ENCODE data around the gene TRAF2. TPM values are rescaled to one million over a fixed set of nuclear protein-coding genes. Genes with fewer than 3 reads are reported as not detected.

Gene TRAF2
- total RNA-seq, 4 donors from 2014 or later, result 9.7 to 18.3 (median 15.4) TPM

GRCh38 chr9:136942881-136943230 lies 56.5 kb downstream of the TRAF2 start:
- Histone ChIP-seq H3K4me3 (replicated peaks in 1 of 3) (peak overlapping the region in 1 of 3 donors; percentile 94), H3K4me1 (peaks cover 27 to 41% of the 10 kb centered on the region in 2 donors), H3K9me3 (no peaks in the 10 kb centered on the region), H3K27me3 (no peaks in the 10 kb centered on the region), H3K27ac (peak overlapping the region in 1 of 3 donors; percentile 80), H3K36me3 (peaks cover 34 to 36% of the 10 kb centered on the region in 2 donors)
- intact Hi-C loops (cut with DNase I), result loop anchor here (5.0 kb wide), 2 partner anchors 56 to 96 kb away; partner anchors contain the start of genes PHPT1 and TRAF2
- 92 to 94% methylated on average over 8 to 14 of the region's 16 CpGs for WGBS, 2 donors
- DNase-seq, result no peak
- TF ChIP-seq POLR2A (IDR thresholded peaks at IDR 0.05) (no peak), CTCF (IDR thresholded peaks at IDR 0.05) (no peak)

- peak; percentile 40 to 42 for DNase-seq
- TF ChIP-seq POLR2A (IDR thresholded peaks at IDR 0.05) (no peak), CTCF (IDR thresholded peaks at IDR 0.05) (no peak)
- H3K36me3 ChIP-seq, result peaks cover 34 to 36% of the 10 kb centered on the region in 2 donors
- H3K27me3 ChIP-seq, result no peaks in the 10 kb centered on the region
- H3K27ac ChIP-seq, result peak overlapping the region in 2 of 3 donors; percentile 74 to 80
- H3K9me3 ChIP-seq, result no peaks in the 10 kb centered on the region
- H3K4me1 ChIP-seq, result peaks cover 30 to 48% of the 10 kb centered on the region in 2 donors
- 43 to 46% methylated on average over 5 to 19 of the region's 61 CpGs for WGBS, 2 donors
- H3K4me3 ChIP-seq (replicated peaks in 1 of 3), result peak overlapping the region; percentile 71 to 94 (median 87)
- intact Hi-C loops (cut with DNase I), result loop anchor here (5.0 kb wide), 2 partner anchors 56 to 96 kb away; partner anchors contain the start of genes PHPT1 and TRAF2
These were observed 57.2 kb downstream of the TRAF2 start for GRCh38 chr9:136943291-136944211.

- WGBS, 2 donors, result 0% methylated on average over 2 to 7 of the region's 45 CpGs
- TF ChIP-seq POLR2A (IDR thresholded peaks at IDR 0.05) (no peak), CTCF (IDR thresholded peaks at IDR 0.05) (no peak)
- Histone ChIP-seq H3K9me3 (no peaks in the 10 kb centered on the region), H3K27ac (peak overlapping the region; percentile 62 to 80 (median 74)), H3K36me3 (peaks cover 34 to 36% of the 10 kb centered on the region in 2 donors), H3K27me3 (no peaks in the 10 kb centered on the region), H3K4me3 (replicated peaks in 1 of 3) (peak overlapping the region; percentile 71 to 94 (median 87)), H3K4me1 (peaks cover 35 to 54% of the 10 kb centered on the region in 2 donors)
- intact Hi-C loops (cut with DNase I), result loop anchor here (5.0 kb wide), 2 partner anchors 57 to 97 kb away; partner anchors contain the start of genes PHPT1 and TRAF2
- no peak for DNase-seq
These were observed 57.8 kb downstream of the TRAF2 start for GRCh38 chr9:136944212-136944518.

GRCh38 chr9:136944519-136945332 lies 58.4 kb downstream of the TRAF2 start, which contains the start of the genes C8G and FBXW5:
TSS of gene C8G (plus strand) at chr9:136945243. CDS start at chr9:136945321, 78 bp downstream.
TSS of gene FBXW5 (minus strand) at chr9:136944738. CDS start at chr9:136944083, 655 bp downstream.
- Histone ChIP-seq H3K4me3 (replicated peaks in 1 of 3) (peak within 1 kb of the TSS; percentile 71 to 94 (median 87)), H3K27me3 (no peaks in the 10 kb centered on the region), H3K36me3 (peaks cover 33% of the 10 kb centered on the region in 2 donors), H3K27ac (peak within 1 kb of the TSS; percentile 62 to 80 (median 74)), H3K9me3 (no peaks in the 10 kb centered on the region), H3K4me1 (peaks cover 38 to 58% of the 10 kb centered on the region in 2 donors)
- TF ChIP-seq POLR2A (IDR thresholded peaks at IDR 0.05), result peak; percentile 40 to 79
- TF ChIP-seq CTCF (IDR thresholded peaks at IDR 0.05), result peak; percentile 80 to 99 (median 99)
- intact Hi-C loops (cut with DNase I), result loop anchor here (5.0 kb wide), 3 partner anchors 57 to 137 kb away; partner anchors contain the start of genes PHPT1, RABL6 and TRAF2
- peak; percentile 94 to 95 for DNase-seq
- WGBS, 2 donors, result 14 to 17% methylated on average over 20 to 21 of the region's 74 CpGs
